Dedifferentiated amniotic fluid mesenchymal stem cell (primary cell): ENCODE results near the gene PHC2.

Source experiments
- DNase-seq: peaks from one replicate; pipeline ENCODE4 v3.0.0-alpha.2; 2016; ENCODE audit errors: extremely low spot score

PHC2 gene

DNA sequence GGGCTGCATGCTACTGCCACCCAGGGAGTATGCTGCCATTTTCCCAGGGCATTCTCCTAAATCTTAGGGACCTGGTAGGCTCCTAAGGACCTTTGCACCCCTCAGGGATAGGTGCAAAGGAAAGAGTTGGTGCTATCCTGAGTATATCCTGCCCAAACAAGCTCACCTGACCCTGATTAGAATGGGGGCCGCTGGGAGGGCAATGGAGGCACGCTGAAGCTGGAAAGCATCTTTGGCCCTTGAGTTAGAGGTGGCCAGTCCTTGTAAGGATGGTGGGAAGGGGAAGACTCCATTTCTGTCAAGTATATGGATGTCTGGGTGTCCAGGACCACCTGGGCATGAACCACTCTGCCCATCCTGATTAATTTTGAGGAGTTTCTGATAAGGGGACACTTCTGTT is 61.1 kb downstream of the PHC2 start:
- no peak for DNase-seq

DNA sequence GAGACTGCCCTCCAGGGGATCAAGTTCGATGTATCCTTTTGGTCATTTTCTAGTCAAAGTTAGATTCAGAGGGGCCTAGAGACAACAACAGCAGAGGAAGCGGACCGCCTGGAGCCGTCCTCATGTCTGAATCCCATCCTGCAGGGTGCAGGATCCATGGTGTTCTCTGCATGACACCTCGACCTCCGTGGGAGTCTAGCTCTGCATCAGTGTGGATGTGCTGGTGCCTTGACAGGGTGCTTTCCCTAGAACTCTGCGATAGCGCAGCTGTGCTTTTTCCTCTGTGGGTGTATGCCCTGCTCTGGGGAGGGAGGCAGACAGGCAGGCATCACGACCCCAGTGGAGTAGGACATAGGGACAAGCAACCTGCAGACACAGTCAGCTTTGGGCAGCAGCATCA is 61.8 kb downstream of the PHC2 start:
- no peak for DNase-seq

DNA sequence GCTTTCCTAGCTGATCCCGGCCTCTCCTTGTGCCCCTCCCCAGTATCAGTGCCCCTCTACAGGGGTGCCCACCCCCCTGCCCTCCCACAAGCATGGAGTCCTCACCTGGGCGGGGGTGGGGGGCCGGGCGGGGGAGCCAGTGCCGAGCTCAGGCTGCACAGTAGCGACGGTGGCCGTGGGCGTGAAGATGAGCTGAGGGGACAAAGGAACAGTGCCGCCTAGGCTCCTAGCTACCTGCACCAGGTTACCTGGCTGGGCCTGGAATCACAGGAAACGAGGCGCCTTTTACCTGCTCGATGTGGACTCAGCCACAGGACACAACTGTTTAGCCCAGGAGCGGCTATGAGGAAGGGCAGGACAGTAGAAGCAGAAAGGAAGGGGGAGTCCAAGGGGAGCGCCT is 62.5 kb downstream of the PHC2 start:
- DNase-seq: no peak

DNA sequence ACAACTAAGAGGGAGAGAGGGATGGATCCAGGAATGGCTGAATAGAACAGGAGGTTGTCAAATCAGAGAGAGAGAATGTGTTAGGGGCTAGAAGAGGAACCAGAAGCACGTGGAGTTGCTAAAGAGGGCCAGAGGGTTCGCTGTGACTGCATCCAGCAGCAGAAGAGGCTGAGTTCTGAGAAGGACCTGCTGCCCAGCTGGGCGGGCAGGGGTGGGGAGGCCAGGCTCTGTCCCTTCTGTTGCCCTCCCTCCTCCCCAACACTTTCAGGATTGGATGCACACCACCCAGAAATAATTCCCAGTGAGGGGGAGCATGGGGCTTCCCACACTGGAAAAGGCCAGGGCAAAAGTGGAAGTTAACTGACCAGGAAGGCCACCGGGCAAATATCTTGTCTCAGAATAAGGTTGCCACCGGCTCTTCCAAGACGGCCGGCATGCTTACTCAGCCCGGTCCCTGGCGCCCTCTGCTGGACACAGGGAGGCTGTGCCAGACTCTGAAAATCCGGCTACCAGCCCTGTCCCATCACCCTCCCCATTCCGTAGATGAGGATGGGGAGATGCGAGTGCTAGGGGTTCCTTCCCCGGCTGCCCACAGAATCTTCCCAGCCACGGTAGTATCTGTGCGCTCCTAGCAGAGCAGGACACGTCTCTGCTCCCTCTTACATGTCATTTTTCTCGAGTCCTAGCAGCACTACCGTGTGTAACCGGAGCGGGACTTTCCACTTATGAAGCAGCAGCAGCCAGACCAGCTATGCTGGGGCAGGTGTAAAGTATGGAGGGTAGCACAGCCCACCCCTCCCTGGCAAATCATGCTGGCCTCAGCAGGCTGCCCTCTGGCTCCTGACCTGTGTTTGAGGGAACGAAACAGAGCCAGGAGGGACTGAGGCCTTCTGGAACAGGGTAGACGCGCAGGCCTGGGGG is 63.1 kb downstream of the PHC2 start:
- peak; percentile 78 for DNase-seq

DNA sequence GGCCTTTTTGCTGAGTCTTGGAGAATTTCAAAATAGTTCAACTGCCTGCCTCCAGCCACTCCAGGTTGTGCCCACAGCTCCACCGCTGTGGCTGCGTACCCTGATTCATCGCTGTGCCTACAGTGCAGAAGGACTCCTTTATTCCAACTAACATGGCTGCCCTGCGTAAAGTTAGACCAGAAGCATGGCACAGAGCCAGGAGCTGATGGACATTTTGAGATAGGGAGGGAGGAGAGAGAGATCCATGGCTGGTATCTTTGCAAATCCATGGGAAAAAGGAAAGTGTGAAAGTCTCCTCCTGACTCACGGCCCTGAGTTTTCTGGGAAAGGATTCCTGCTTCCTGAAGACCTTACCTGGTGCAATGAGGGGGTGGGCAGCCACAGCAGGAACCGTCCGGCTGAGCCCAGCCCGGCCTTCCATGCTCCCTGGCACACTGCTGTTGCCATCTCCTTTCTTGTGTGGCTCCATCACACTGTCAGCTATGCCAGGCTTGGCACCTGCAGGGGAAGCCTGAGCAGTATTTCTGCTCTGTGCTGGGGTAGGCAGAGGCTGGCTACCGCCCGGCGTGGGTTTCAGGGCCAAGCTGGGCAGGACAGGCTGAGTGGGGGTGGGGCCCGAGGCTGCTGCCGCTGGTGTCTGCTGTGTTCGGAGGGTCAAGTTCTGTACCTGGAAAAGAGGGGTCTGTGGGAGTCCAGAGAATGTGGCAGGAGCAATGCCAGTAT is 64.0 kb downstream of the PHC2 start:
- DNase-seq: no peak

DNA sequence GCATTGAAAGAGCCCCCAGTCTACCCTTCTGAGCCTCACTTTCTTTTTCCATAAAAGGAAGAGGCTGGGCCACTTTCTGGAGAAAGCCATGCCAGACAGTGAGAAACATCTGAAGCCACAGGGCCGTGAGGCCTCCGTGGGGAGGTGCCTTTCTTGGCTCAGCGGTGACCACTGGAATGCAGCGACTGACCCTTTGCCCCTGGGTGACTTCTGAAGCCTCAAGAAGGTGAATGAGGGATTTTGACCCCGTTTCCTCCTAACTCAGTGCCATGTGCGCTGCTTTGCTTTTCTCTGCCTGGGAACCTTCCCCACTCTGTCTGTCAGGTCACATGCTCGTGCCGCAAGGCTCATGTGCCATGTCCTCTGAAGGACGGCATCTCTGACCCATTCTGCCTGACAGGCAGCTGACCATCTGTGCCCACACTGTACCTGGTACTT is 65.3 kb downstream of the PHC2 start:
- no peak for DNase-seq

DNA sequence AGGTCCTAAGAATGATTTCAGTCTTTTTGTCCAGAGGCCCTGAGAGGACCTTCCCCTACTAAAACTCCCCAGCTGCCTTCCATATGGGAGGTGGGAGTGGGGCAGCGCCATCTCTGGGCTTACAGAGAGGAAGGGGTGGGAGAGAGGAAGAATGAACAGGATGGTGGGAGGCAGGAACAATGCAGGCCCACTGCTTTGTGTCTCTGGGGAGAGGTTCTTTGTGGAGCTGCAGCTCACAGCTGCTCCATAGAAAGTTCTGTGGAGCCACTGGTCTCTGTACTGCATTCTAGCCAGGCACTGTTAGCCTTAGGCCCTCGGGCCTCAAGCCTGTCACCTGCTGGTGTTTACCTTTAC is 66.4 kb downstream of the PHC2 start:
- DNase-seq: no peak

DNA sequence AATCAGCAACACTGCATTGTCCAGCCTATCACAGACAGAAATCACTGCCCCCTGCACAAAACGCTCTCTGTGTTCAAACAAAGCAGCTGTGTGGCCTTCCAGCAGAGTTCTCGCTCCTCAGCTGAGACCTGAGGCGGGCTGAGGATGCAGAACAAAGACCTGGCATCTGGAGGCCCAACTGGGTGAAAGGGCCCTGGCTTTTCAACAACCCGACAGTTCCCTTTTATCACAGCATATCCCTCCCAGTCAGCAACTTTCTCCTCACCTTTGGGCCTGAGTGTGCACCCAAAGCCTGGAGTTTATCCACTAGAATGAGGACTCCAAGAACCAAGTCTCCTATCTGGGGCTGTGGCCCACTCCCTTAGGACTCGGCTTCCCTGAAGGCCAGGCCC is 67.4 kb downstream of the PHC2 start:
- no peak for DNase-seq

DNA sequence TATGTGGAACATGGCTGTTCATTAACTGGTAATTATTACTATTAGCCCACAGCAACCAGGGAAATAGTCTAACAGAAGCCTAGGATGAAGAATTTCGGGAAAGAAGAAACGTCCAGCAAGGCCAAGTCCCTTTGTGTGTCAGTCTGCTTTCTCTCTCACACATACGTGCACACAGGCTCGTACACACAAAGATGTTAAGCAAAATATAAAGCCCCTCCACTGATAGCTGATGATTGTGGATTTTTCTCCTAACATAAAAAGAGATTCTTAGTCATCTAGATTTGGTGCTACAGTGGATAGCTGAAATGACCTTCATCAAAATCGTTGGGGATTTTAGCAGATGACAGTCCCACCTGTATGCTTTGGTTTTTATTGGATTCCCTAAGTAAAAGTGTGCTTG is 67.9 kb downstream of the PHC2 start:
- no peak for DNase-seq

DNA sequence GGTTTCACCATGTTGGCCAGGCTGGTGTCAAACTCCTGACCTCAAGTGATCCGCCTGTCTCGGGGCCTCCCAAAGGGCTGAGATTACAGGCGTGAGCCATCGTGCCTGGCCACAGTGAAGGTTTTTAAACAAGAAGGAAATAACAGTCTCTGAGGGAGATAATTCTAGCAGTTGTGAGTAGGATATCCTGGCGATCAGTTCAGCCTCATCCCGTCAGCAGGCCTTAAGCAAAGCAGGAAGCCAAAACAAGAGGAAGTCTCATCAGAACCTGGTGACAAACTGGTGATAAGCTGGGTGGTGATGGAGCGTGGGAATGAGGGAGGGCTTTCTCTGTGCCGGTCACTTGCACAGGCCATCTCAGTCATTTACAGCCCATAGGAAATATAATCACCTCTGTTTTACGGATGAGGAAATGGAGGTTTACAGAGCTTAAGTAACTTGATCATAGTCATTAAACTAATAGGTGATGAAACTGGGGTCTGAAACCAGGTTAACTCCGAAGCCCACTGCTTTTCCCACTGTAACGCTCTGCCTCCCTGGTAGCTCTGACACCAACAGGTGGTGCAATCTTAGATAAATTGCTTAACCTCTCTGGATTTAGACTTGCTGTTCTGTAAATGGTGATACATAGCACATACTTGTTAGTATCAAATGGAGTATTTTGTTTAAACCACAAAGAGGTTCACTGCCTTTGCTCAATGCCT is 69.2 kb downstream of the PHC2 start:
- no peak for DNase-seq

DNA sequence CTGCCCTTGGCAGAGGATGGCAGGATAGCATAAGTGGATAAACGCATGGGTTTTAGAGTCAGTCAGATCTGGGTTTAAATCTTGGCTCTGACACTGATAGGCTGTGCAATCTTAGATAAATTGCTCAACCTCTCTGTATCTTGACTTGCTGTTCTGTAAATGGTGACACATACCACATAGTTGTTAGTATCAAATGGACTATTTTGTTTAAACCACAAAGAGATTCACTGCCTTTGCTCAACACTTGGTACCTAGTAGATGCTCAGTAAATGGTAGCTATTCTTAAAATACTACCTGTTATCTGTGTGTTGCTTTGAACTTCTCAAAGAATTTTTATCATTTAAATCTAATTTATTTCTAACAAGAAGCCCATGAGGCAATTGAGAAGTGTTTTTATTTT is 70.5 kb downstream of the PHC2 start:
- DNase-seq: no peak

DNA sequence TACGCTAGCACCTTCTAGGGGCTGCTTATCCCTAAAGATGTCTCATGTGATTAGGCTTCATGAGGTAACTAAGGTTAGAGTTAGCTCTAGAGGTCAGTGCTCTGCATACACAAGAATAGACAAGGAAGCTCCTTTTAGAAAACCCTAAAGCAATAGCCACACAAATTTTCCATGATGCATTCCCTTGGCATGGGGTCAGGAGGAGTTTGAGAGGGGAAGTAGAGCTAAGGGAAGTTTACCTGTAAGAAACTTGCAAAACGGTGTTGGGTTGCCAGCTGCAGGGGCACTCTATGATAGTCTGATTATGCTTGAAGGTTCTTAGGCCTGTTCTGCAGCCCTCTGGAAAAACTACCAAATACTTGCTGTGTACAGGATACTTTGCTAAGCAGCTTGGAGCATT is 71.0 kb downstream of the PHC2 start:
- DNase-seq: no peak

DNA sequence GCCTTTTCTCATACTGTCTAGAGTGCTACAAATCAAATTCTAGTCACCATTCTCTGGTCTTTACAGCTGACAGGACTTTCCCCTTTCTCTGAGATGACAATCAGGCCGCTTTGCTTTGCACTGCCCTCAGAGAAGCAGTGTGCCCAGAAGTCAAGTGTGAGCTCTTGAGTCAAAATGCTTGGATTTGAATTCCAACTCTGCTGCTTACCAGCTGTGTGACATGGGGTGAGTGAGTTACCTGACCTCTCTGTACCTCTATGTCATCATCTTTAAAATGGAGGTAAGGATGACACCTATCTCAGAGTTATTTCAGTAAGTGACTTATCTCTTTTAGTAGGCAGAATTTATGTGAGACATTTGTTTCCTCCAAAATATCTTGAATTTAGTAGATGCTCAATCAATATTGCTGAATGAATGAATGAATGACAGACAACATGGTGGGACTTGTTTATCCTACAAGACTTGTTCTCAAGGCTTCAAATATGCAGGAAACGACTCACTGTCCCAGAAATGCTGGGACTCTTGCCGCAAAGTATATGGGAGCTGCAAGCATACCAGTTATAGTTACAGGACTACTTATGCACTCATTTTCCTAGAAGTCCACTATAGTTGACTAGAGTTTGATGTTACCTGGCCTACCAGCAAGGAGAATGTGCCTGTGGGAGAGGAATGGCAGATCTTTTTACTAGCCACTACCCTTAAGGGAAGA is 71.9 kb downstream of the PHC2 start:
- DNase-seq: no peak

DNA sequence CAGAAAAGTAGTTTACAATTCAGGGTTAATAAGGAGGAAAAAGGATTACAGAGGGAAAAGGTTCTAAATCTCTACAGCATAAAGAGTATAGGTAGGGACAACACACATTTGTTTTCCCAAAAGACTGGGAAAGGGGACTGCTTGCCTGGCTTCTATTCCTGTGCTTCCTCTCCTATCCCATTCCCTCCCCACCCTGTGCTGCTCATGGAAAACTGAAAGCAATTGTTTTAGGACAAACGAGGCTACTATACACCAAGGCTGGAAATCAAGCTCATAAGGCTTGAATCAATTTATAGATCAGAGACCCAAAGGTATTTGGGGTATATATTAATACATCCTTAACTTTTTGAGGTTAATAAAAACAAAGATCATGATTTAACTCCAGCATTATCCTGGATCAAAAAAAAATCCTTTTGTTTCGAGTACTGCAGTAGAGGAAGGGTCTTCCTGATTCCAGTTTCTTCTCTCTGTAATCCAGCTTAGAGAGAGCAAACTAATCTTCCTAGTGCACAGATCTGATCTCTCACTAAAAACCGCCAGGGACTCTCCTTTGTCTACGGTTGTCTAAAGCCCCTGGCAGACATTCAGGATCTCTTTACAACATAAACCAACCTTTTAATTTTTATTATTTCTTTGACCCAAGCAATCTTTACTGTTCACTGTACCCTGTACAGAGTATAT is 72.6 kb downstream of the PHC2 start:
- no peak for DNase-seq

DNA sequence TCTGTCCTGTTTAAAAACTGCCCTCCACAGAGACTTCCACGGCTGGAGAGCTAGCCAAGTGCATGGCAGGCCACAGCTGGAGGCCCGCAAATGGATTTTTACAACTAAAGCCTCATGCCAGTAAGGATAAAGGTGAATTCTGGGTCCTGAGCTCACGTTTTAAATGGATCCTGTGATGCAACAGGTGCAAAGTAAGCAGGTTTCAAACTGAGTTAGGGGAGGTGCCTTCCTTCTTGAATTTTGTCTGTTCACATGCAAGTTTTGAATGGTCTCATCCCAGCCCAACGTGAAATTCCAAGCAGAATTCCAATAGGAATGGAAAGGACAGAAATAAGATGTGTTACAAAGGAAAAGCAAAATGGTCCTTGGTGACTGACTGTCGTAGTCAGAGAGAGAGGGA is 73.8 kb downstream of the PHC2 start:
- no peak for DNase-seq

DNA sequence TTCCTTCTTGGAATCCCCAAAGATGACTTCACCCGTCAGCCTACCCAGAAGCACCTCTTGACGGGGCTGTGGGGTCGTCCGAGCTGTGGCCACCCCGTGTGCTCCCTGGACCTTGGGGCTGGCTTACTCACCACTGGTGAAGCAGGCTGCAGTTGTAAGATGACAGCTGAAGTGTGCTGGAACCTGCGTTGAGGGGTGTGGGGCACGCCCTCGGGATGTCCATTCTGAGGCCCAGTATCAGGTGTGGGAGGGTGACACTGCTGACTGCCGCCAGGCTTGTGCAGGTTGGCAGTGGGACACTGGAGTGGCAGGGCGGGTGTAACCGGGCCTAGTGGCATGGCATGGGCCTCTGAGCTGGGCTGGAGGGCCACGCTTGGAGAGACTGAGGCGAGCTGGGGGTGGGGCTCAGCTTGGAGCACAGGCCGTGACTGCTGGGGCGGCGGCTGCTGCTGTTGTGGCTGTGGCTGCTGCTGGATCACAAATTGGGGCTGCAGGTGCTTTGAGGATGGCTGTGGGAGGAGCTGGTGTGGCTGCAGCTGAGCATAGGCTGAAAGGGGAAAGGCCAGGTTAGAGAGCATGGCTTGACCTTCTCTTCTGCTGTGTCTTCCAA is 76.1 kb downstream of the PHC2 start:
- DNase-seq: no peak

DNA sequence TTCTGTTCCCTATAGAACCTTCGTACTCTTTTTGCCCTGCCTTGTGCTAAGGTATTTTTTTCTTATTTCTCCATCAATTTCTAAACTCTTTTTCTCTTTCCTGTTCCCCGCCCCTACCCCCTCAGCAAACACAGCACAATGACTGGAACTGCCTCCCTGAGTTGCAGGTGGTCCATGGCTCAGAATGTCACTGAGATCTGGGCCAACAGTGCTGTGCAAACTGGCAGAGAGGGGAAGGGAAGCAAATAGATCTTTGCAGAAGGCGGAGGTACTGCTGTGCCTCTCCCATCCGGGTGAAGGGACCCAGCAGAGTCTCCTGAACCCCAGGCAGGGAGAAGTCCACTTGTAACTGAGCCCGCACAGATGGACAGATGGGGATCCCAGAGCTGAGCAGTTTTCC is 77.4 kb downstream of the PHC2 start:
- DNase-seq: no peak

DNA sequence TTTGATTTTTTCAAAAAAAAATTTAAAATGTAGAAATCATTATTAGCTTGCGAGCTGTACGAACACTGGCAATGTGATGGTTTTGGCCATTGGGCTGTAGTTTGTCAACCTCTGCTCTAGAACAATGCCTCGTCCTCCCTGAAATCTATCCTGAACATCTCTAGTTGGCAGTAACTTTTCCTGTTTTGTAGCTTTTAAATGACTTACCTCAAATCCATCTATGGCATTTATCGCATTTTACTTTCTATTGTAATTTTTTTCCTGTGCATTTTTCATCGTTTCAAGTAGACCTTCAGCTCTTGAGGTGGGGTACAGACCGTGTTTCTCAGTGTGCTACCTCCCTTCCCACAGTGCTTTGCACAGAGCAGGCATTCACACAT is 79.6 kb downstream of the PHC2 start:
- no peak for DNase-seq

DNA sequence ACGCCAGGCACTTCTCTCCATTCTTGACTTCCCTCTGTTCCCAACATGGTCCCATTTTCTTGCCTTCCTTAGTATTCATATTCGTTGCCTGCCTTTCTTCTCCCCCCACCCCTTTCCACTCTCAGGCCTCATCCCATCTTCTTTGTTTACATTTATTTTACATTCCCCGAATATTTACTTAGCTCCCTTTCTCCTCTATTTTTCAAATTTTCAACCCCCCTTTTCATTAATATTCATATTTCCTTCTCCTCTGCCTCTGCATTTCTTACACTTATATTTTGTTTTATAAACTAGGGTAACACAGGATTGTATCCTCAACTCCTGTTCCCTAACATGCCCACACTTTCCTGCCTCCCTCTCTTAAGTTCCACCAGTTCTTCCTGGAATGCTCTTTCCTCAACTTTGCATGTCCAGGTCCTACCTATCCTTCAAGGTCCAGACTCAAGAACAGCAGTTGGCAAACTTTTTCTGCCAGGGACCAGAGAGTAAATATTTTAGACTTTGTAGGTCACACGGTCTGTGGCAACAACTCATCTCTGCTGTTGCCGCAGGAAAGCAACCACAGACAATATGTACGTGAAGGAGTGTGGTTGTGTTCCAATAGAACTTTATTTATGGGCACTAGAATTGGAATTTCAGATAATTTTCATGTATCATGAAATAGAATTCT is 80.1 kb downstream of the PHC2 start:
- DNase-seq: no peak

DNA sequence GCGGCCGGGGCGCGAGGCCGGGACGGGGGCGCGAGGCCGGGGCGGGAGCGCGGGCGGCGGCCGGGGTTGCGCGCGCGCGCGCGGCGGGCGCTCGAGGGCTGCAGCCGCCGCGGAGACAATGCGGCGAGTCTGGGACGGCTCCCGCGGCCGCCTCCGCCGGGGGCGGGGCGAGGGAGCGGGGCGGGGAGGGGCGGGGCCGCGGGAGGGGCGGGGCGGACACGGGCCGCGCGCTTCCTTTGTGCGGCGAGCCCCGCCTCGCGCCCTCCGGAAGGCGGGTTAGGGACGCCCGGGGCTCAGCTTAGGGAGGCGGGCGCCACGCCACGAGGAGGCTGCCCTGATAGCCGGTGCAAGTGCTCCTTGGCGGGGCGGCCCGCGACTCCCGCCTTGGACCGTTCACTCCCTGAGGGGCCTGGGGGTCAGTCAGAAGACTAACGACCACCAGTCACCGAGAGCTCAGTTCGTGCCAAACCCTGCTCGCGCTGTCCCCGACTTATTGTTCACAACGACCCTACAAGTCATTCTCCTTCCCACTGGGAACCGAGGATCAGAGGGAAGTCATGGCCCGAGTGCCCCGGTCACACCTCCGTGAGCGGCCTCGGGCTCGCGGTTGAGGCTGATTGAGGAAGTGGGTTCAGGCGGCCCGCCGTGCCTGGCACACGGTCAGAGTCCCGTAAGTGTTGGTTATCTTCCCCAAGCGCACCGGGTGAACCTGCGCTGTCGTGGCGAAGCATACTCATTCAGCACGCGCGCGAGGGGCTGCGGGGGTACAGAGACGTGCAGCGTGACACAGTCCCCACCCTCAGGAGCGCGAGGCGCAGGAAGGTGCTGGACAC is 80.9 kb downstream of the PHC2 start:
- DNase-seq: peak; percentile 52
